BJ (cell line): ENCODE measurements around the gene ANP32B. TPM values are rescaled to one million over a fixed set of nuclear protein-coding genes. Genes with fewer than 3 reads are reported as not detected.

Source experiments
- CTCF ChIA-PET: fragments of 350-600 bp; formaldehyde crosslinking; extraction: SDS; loops from one replicate; lab custom pipeline; 2021; ENCODE audit warnings: antibody characterized with exemption, inconsistent platforms; lab: Yijun Ruan, JAX
- POLR2A ChIA-PET: fragments of 300-600 bp; sonication (Branson Sonifier 250); formaldehyde crosslinking; extraction: SDS; loops from one replicate; lab custom pipeline; 2021; ENCODE audit warnings: antibody characterized with exemption; lab: Charles Lee
- DNase-seq: peaks from one replicate; pipeline ENCODE4 v3.0.0-alpha.2; 2011; ENCODE audit warnings: low read depth
- H3K27me3 ChIP-seq: 2 replicates; pipeline ENCODE4 v1.6.0; 2011; ENCODE audit warnings: low read length; ENCODE audit not compliant: control insufficient read depth, insufficient read depth
- H3K36me3 ChIP-seq: 2 replicates; pipeline ENCODE4 v1.5.1; 2011; ENCODE audit warnings: low read length; ENCODE audit not compliant: control insufficient read depth, insufficient read depth
- H3K4me3 ChIP-seq: 2 replicates; pipeline ENCODE4 v1.5.1; 2011; ENCODE audit warnings: low read depth, mild to moderate bottlenecking, control low read depth, low read length
- CTCF ChIP-seq: IDR thresholded peaks from 2 replicates; pipeline ENCODE4 v1.5.1; 2011; ENCODE audit warnings: low read depth, mild to moderate bottlenecking, control low read depth, inconsistent platforms, low read length, moderate library complexity; ENCODE audit not compliant: insufficient read depth
- polyA plus RNA-seq: library from polyadenylated mRNA; depleted of rRNA; stranded (reverse); fragments of >200 nt; gene quantifications from 2 replicates; pipeline ENCODE4 v1.2.3, GENCODE V29; 2011

Gene ANP32B
- polyA plus RNA-seq, 1 experiment, result 18.3 TPM

- TF ChIP-seq CTCF, result no peak
- POLR2A ChIA-PET, result no interaction called here
- CTCF ChIA-PET, result no interaction called here
- no peak for DNase-seq
- H3K4me3 ChIP-seq, result no peak overlapping the region
- H3K27me3 ChIP-seq, result no peaks in the 10 kb centered on the region
- H3K36me3 ChIP-seq, result no peaks in the 10 kb centered on the region
Observed at GRCh38 chr9:98049288-98050072, 66.3 kb downstream of the ANP32B start.

- ChIA-PET POLR2A (no interaction called here), CTCF (interaction anchor here (0.7 kb wide), 1 partner anchor 15 kb away, joined by 3 read pairs; no protein-coding TSS in a partner anchor)
- Histone ChIP-seq H3K4me3 (no peak overlapping the region), H3K36me3 (no peaks in the 10 kb centered on the region), H3K27me3 (no peaks in the 10 kb centered on the region)
- no peak for DNase-seq
- TF ChIP-seq CTCF, result no peak
Observed at GRCh38 chr9:98050351-98050750, 67.2 kb downstream of the ANP32B start.

GRCh38 chr9:98054376-98054951 lies 71.3 kb downstream of the ANP32B start:
- ChIA-PET CTCF (interaction anchor here (1.1 to 1.8 kb wide), 3 partner anchors 17 to 21 kb away, joined by 3 to 8 read pairs (median 3); no protein-coding TSS in a partner anchor), POLR2A (no interaction called here)
- no peaks in the 10 kb centered on the region for H3K27me3 ChIP-seq
- no peak for TF ChIP-seq CTCF
- no peaks in the 10 kb centered on the region for H3K36me3 ChIP-seq
- no peak for DNase-seq
- no peak overlapping the region for H3K4me3 ChIP-seq

GRCh38 chr9:98056269-98057137 lies 73.4 kb downstream of the ANP32B start, which contains the start of gene NANS:
Gene NANS, plus strand, starts transcription at chr9:98056732. Its CDS starts 77 bp downstream, at chr9:98056809.
- peak; percentile 35; the same call in 1 of the 2 replicates for TF ChIP-seq CTCF
- ChIA-PET POLR2A (interaction anchor here (0.6 to 1.0 kb wide), 6 partner anchors 59 to 1418 kb away, joined by 3 to 28 read pairs (median 4); no protein-coding TSS in a partner anchor), CTCF (interaction anchor here (0.6 to 2.0 kb wide), 6 partner anchors 15 to 208 kb away, joined by 3 to 9 read pairs (median 4); no protein-coding TSS in a partner anchor)
- peak within 1 kb of the TSS; percentile 70 for H3K4me3 ChIP-seq
- no peaks in the 10 kb centered on the region for H3K27me3 ChIP-seq
- peaks cover 2% of the 10 kb centered on the region; the same call in 1 of the 2 replicates for H3K36me3 ChIP-seq
- peak; percentile 66 for DNase-seq
